GM23248 (cell line): ENCODE results near the gene GPRC6A. TPM values are rescaled to one million over a fixed set of nuclear protein-coding genes. Genes with fewer than 3 reads are reported as not detected.

Experiments
- DNase-seq: peaks from one replicate; pipeline ENCODE4 v3.0.0-alpha.2; 2015
- H2AFZ ChIP-seq: fragments of 200-600 bp; sonication (generic); 2 replicates; pipeline ENCODE4 v1.6.1; 2016; ENCODE audit warnings: antibody characterized with exemption
- H3F3A ChIP-seq: fragments of 200-600 bp; sonication (generic); 2 replicates; pipeline ENCODE4 v1.6.1; 2016; ENCODE audit warnings: mild to moderate bottlenecking, antibody characterized with exemption, mixed run types; ENCODE audit not compliant: insufficient read depth
- H3K27ac ChIP-seq: fragments of 200-600 bp; sonication (generic); 2 replicates; pipeline ENCODE4 v1.5.1; 2016; ENCODE audit warnings: mild to moderate bottlenecking
- H3K27me3 ChIP-seq: fragments of 200-600 bp; sonication (generic); replicated peaks from 2 replicates; pipeline ENCODE4 v1.6.1; 2016; ENCODE audit warnings: mild to moderate bottlenecking; ENCODE audit not compliant: insufficient read depth
- H3K36me3 ChIP-seq: fragments of 200-600 bp; sonication (generic); 2 replicates; pipeline ENCODE4 v1.6.1; 2016; ENCODE audit warnings: low read depth, mild to moderate bottlenecking
- H3K4me1 ChIP-seq: fragments of 200-600 bp; sonication (generic); 2 replicates; pipeline ENCODE4 v1.6.1; 2016; ENCODE audit warnings: mild to moderate bottlenecking; ENCODE audit not compliant: insufficient read depth
- H3K4me2 ChIP-seq: fragments of 200-600 bp; sonication (generic); one replicate; pipeline ENCODE4 v1.6.1; 2016; ENCODE audit warnings: mild to moderate bottlenecking; ENCODE audit not compliant: unreplicated experiment
- H3K4me3 ChIP-seq: fragments of 200-600 bp; sonication (generic); 2 replicates; pipeline ENCODE4 v1.5.1; 2016; ENCODE audit warnings: mild to moderate bottlenecking
- H3K79me2 ChIP-seq: fragments of 200-600 bp; sonication (generic); 2 replicates; pipeline ENCODE4 v1.6.1; 2016; ENCODE audit warnings: mild to moderate bottlenecking; ENCODE audit not compliant: insufficient read depth
- H3K9ac ChIP-seq: fragments of 200-600 bp; sonication (generic); 2 replicates; pipeline ENCODE4 v1.6.1; 2016; ENCODE audit warnings: mild to moderate bottlenecking
- H3K9me2 ChIP-seq: fragments of 200-600 bp; sonication (generic); 2 replicates; pipeline ENCODE4 v1.6.1; 2016; ENCODE audit warnings: mixed run types, mild to moderate bottlenecking, moderate library complexity; ENCODE audit not compliant: insufficient read depth
- H3K9me3 ChIP-seq: fragments of 200-600 bp; sonication (generic); one replicate; pipeline ENCODE4 v1.6.1; 2017; ENCODE audit warnings: low read depth
- H4K20me1 ChIP-seq: fragments of 200-600 bp; sonication (generic); 2 replicates; pipeline ENCODE4 v1.6.0; 2016; ENCODE audit not compliant: insufficient read depth
- EZH2 ChIP-seq: fragments of 200-600 bp; sonication (generic); IDR thresholded peaks from 2 replicates; pipeline ENCODE4 v1.6.1; 2018; ENCODE audit warnings: antibody characterized with exemption, mild to moderate bottlenecking; ENCODE audit not compliant: insufficient read depth, poor library complexity, severe bottlenecking
- EZH2phosphoT487 ChIP-seq: fragments of 200-600 bp; sonication (generic); IDR thresholded peaks from 2 replicates; pipeline ENCODE4 v1.6.1; 2018; ENCODE audit warnings: antibody characterized with exemption, moderate library complexity, mild to moderate bottlenecking, low read depth; ENCODE audit not compliant: insufficient read depth
- WGBS, 2 experiments: methylation state at CpG; one replicate each; pipeline ENCODE4 v1.1.6; 2015 to 2017; ENCODE audit warnings: low lambda C conversion rate in 2 of 2, low coverage in 1 of 2; ENCODE audit errors: missing lambda C conversion rate in 2 of 2; 5-methylcytosine and 5-hydroxymethylcytosine counted together
- in situ Hi-C: fragments of 300-500 bp; cut with MboI; formaldehyde crosslinking; loops from 2 replicates; pipeline ENCODE4 v1.15.0; 2020
- polyA plus RNA-seq: library from polyadenylated mRNA; unstranded; fragments of >200 nt; fragmentation: Nextera tagmentation; extraction: Ambion mirVana; gene quantifications from 2 replicates; pipeline ENCODE4 v1.2.1, GENCODE V29; 2016
- total RNA-seq: library from RNA; depleted of rRNA; stranded (reverse); fragments of >200 nt; shearing (Covaris generic); gene quantifications from 2 replicates; pipeline ENCODE4 v1.2.3, GENCODE V29; 2014

GPRC6A gene
- total and polyA plus RNA-seq, 2 experiments from 2014 or later, result not detected

- no peaks in the 10 kb centered on the region for H3F3A ChIP-seq
- WGBS, 2 experiments, result 15% methylated on average over 8 of the region's 8 CpGs
- no peaks in the 10 kb centered on the region for H4K20me1 ChIP-seq
- H3K36me3 ChIP-seq, result no peaks in the 10 kb centered on the region
- no peaks in the 10 kb centered on the region for H3K9me3 ChIP-seq
- no peak overlapping the region for H3K4me3 ChIP-seq
- H3K4me2 ChIP-seq, result no peak overlapping the region
- no peaks in the 10 kb centered on the region for H3K4me1 ChIP-seq
- no peak overlapping the region for H3K9ac ChIP-seq
- in situ Hi-C loops, result no loop called here
- no peaks in the 10 kb centered on the region for H3K79me2 ChIP-seq
- no peaks in the 10 kb centered on the region for H3K9me2 ChIP-seq
- DNase-seq, result peak; percentile 10
- H3K27me3 ChIP-seq, result peaks cover 47% of the 10 kb centered on the region
- TF ChIP-seq EZH2phosphoT487, result no peak
- no peak for TF ChIP-seq EZH2
- H3K27ac ChIP-seq, result no peak overlapping the region
- H2AFZ ChIP-seq, result no peak overlapping the region; the same call in 1 of the 2 replicates
Measured at GRCh38 chr6:116876107-116876506, 47.2 kb upstream of the GPRC6A start.

GRCh38 chr6:116872771-116873170 lies 43.9 kb upstream of the GPRC6A start:
- Histone ChIP-seq H3K36me3 (no peaks in the 10 kb centered on the region), H2AFZ (no peak overlapping the region), H3F3A (no peaks in the 10 kb centered on the region), H3K4me2 (no peak overlapping the region), H3K27me3 (peaks cover 34% of the 10 kb centered on the region), H3K4me3 (no peak overlapping the region), H3K9me2 (no peaks in the 10 kb centered on the region), H3K9me3 (no peaks in the 10 kb centered on the region), H3K79me2 (no peaks in the 10 kb centered on the region), H3K27ac (no peak overlapping the region), H4K20me1 (no peaks in the 10 kb centered on the region), H3K9ac (no peak overlapping the region), H3K4me1 (no peaks in the 10 kb centered on the region)
- DNase-seq, result no peak
- TF ChIP-seq EZH2phosphoT487, result no peak
- TF ChIP-seq EZH2, result no peak
- in situ Hi-C loops, result no loop called here
- 40 to 42% methylated on average over 4 of the region's 4 CpGs for WGBS, 2 experiments

GRCh38 chr6:116866281-116866871 lies 37.5 kb upstream of the GPRC6A start:
- no peaks in the 10 kb centered on the region for H4K20me1 ChIP-seq
- H2AFZ ChIP-seq, result no peak overlapping the region
- in situ Hi-C loops, result no loop called here
- no peaks in the 10 kb centered on the region for H3K4me1 ChIP-seq
- no peaks in the 10 kb centered on the region for H3K9me3 ChIP-seq
- no peaks in the 10 kb centered on the region for H3K36me3 ChIP-seq
- no peak overlapping the region for H3K27ac ChIP-seq
- H3K4me3 ChIP-seq, result no peak overlapping the region
- TF ChIP-seq EZH2 (no peak), EZH2phosphoT487 (no peak)
- DNase-seq, result no peak
- H3K9me2 ChIP-seq, result no peaks in the 10 kb centered on the region
- no peaks in the 10 kb centered on the region for H3K79me2 ChIP-seq
- no peak overlapping the region for H3K4me2 ChIP-seq
- no peaks in the 10 kb centered on the region for H3K27me3 ChIP-seq
- no peak overlapping the region for H3K9ac ChIP-seq
- no peaks in the 10 kb centered on the region for H3F3A ChIP-seq
- WGBS, 2 experiments, result 77 to 82% methylated on average over 3 of the region's 3 CpGs

GRCh38 chr6:116859264-116859663 lies 30.4 kb upstream of the GPRC6A start:
- in situ Hi-C loops, result no loop called here
- Histone ChIP-seq H3K9me3 (peaks cover 16% of the 10 kb centered on the region), H4K20me1 (no peaks in the 10 kb centered on the region), H3K4me3 (no peak overlapping the region), H3K4me1 (no peaks in the 10 kb centered on the region), H3F3A (no peaks in the 10 kb centered on the region), H2AFZ (no peak overlapping the region), H3K79me2 (no peaks in the 10 kb centered on the region), H3K4me2 (no peak overlapping the region), H3K27me3 (no peaks in the 10 kb centered on the region), H3K36me3 (no peaks in the 10 kb centered on the region), H3K9me2 (no peaks in the 10 kb centered on the region), H3K9ac (no peak overlapping the region), H3K27ac (no peak overlapping the region)
- TF ChIP-seq EZH2phosphoT487 (no peak), EZH2 (no peak)
- DNase-seq, result no peak

- in situ Hi-C loops, result no loop called here
- TF ChIP-seq EZH2 (no peak), EZH2phosphoT487 (no peak)
Measured at GRCh38 chr6:116858060-116858459, 29.2 kb upstream of the GPRC6A start.

More at GRCh38 chr6:116858060-116858459, 29.2 kb upstream of the GPRC6A start:
- no peaks in the 10 kb centered on the region for H3K4me1 ChIP-seq
- no peak for DNase-seq
- no peak overlapping the region for H2AFZ ChIP-seq
- no peaks in the 10 kb centered on the region for H3K36me3 ChIP-seq
- H4K20me1 ChIP-seq, result no peaks in the 10 kb centered on the region
- no peak overlapping the region for H3K9ac ChIP-seq
- H3K79me2 ChIP-seq, result no peaks in the 10 kb centered on the region
- peaks cover 16% of the 10 kb centered on the region for H3K9me3 ChIP-seq
- no peaks in the 10 kb centered on the region for H3F3A ChIP-seq
- H3K4me2 ChIP-seq, result no peak overlapping the region
- H3K4me3 ChIP-seq, result no peak overlapping the region
- H3K27ac ChIP-seq, result no peak overlapping the region
- no peaks in the 10 kb centered on the region for H3K27me3 ChIP-seq
- H3K9me2 ChIP-seq, result no peaks in the 10 kb centered on the region
